Stimulated activated CD4-positive, alpha-beta T cell treated with anti-CD3 and anti-CD28 coated beads, TNF-alpha, amount 100 ng/mL, for 1 hour (primary cell): Measurements from ENCODE around the gene CCDC93.
A peak's percentile ranks its signal among the peaks of the same experiment; 100 is the strongest.

Experiments used
- DNase-seq, 3 donors: peaks; one replicate each; pipeline ENCODE4 v3.0.0-alpha.2; 2020; ENCODE audit warnings: low read depth in 3 of 3, low spot score in 1 of 3

CCDC93 gene, protein sequence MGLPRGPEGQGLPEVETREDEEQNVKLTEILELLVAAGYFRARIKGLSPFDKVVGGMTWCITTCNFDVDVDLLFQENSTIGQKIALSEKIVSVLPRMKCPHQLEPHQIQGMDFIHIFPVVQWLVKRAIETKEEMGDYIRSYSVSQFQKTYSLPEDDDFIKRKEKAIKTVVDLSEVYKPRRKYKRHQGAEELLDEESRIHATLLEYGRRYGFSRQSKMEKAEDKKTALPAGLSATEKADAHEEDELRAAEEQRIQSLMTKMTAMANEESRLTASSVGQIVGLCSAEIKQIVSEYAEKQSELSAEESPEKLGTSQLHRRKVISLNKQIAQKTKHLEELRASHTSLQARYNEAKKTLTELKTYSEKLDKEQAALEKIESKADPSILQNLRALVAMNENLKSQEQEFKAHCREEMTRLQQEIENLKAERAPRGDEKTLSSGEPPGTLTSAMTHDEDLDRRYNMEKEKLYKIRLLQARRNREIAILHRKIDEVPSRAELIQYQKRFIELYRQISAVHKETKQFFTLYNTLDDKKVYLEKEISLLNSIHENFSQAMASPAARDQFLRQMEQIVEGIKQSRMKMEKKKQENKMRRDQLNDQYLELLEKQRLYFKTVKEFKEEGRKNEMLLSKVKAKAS

DNA sequence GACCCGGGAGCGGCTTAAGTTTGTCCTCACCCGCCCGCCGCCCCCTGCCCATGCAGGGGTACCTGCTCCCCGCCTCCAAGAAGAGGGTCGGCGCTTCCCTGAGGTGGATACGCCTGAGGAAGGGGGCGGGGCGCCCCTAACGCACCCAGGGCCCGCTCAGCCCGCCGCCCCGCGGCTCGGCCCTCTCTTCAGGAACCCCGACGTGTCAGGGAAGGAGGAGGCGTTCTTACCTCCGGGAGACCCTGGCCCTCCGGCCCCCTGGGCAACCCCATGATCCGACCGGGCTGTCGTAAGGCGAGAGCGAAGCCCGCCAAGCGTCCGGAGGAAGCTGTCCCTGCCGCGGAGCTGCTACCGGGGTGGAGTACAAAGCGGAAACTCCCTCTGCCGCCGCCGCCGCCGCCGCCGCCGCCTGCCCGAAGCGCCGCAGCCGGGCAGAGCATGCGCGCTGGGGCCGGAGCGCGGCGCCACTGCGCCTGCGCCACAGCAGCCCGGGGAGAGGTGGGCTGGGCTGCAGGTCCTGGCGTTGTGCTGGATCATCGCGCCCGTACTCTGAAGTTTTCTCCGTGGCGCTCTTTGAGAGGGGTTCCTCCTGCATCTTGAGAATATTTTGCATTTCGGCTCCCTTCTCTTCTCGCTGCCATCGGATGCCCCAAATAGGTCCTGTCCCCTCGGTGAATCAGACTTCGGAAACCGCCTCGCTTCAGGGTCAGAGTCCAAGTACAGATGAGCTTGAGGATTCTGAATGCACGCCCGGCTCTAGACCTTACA lies at the start of gene CCDC93:
Gene CCDC93, minus strand, starts transcription at position 347 of the 768 bp plus-strand sequence. Its CDS starts 75 bp downstream, at position 272.
- DNase-seq = peak; percentile 62 to 81 (median 80)

DNA sequence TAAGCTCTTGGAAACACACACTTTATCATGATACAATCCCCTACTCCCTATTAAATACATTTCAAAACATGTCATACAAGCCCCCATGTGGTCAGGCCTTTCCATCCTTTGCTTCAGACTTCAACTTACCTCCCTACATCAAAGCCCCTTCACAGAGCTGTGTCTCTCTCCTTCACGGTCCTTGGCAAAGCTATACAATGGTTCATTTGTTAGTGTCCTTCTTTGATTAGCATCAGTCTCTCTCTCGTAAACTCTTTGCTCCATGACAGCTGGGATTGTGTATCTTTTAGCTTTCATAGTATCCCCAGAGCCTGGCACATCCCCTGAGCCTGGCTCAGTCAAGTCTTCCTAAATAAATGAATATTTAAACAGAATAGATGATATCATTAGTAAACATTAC lies 48.8 kb upstream of the CCDC93 start:
- DNase-seq = no peak

DNA sequence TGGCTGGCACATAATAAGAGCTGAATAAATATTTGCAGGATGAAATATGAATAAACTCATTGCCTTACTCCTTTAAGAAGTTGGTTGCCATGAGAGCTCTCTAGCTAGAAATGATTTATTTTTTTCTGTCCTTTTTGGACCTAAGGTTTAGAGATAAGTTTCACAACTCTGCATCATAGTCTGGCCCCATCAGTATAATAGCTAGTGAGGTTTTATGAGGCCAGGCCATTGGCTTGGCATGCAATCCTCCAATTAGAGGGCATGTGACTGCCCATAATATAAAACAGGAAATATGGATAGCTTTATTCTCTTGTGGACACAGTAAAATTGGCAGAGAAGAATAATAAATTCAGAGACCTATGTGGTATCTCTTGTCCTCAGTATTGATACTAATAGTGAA lies 48.2 kb upstream of the CCDC93 start:
- no peak for DNase-seq

DNA sequence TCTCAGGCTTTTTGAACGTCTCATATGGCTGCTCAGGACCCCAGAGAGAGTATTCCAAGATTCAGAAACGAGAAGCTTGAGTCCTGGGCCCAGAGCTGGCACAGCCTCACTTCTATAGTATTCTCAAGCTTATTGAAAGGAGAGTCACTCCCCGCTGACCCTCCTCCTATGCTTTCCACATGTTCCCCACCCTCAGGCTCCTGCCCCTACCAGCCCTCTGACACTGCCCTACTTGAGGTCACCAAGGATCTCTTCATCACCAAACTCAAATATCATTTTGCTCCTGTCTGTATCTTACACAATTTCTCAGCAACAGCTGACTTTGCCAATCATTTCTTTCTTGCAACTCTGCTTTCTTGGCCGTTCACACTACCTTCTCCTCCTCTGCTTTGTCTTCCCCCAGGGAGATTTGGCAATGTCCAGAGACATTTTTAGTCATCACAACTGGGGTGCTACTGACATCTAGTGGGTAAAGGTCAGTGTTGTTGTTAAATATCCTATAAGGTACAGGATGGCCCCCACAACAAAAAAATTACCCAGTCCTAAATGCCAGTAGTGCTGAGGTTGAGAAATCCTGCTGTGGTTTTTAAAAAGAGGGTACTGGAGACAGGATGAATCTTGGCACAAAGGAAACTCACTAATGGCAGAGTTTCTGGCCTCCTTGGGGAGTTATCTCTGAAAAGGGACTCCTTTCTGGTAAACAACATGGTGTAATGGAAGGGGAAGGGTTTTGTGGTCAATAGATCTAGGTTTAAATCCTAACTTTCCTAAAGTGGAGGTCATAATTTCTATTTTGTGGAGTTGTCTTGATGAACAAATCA lies 47.5 kb upstream of the CCDC93 start:
- DNase-seq = no peak

DNA sequence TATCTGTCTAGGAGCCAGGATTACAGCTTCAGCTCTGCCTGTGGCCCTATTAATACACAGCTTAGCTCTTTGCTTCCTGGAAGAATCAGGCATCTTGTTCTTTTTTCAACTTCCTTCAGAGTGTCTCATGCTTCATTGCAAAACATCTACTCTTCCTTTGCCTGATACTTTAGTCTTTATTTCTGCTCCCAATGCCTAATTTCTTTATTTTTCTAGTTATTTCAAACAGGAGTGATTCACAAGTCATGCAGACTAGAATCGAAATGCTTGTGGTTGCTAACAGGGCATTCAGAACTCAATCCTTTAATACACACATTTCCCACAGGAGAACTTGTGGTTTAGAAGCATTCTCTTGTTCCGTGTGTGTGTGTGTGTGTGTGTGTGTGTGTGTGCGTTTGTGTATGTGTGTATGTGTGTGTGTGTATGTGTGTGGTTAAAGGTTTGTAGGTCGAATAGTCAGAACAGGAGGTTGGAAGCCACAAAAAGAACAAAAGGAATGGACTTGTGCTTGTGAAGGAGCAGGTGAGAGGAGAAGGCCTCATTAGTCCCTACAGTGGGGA lies 46.1 kb upstream of the CCDC93 start:
- no peak for DNase-seq

DNA sequence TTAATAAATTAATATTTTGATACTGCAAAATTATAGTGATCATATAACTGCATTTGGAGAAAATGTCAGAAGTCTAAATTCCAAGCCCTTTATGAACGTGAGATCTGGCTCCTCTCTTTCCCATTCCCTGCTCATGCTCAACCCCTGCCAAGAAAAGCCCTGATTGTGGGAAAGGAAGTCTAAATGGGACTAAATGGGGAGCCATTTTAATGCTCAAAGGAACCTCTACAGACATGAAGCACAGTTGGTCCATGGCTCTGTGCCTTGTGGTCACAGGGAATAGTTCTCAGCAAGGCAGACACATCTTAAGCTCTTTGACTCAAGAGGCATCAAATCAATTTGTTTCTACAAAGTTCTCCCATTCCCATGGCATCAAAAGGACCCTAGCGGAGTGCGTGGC lies 45.1 kb upstream of the CCDC93 start:
- DNase-seq = no peak

DNA sequence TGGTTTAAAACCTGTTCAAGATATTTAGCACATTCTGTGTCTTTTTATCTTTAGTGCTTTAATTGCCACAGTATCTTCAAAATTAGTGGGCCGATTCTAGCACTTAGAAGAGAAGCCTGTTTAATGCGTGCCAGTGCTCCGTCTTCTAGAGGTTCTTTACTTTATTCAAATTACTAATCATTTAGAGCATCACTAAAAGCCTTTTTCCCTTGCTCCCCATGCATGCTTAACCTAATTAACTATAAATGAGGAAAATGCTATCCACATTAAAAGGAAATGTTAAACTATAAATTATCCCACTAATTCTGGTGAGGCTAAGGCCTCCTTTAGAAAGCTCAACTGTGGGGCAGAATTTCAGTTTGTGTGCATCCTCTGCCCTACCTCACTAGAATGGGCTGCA lies 42.9 kb upstream of the CCDC93 start:
- no peak for DNase-seq

DNA sequence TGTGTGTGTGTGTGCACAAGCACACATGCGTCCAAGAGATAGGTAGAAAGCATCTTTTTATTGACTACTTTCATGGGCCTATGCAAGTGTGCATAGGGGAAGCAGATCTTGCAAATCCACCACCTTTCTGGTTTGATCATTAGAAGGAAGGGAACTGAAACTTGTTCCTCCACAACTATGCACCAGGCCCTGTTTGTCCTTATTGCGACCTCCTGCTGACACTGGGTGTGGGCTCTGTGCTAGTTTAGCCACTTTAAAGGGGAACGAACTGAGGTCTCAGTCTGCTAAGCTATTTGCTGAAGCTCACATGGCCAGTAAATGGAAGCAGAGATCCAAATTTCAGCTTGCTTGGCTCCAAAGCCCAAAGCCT lies 42.3 kb upstream of the CCDC93 start:
- no peak for DNase-seq

DNA sequence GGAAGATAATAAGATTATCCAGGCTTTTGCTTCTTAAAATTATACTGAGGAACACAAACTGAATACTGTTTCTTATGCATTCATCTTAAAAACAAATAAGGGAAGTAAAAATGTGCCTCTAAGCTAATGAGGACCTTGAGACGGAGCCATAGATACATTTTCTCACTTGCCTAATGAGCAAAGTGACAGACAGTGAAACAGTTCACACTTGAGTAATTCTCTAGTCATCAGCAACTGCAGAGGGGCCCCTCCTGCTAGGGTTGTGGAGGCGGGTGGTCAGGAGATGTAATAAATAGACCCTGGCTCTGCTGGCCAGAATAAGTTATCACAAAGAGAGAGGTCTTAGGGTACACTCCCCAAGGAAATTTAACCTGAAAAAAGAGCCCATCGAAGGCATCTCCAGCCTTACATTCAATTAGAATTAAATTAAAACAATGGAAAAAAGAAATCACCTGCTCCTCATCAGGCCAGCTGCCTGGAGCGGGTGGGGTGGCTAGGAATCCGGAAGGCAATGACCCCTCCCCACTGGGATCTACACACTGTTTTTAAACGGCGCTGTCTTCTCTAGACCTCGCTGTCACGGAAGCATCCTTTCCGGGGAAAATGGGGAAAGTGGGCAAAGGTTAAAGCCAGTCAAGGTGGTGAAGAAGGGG lies 41.8 kb upstream of the CCDC93 start:
- no peak for DNase-seq

DNA sequence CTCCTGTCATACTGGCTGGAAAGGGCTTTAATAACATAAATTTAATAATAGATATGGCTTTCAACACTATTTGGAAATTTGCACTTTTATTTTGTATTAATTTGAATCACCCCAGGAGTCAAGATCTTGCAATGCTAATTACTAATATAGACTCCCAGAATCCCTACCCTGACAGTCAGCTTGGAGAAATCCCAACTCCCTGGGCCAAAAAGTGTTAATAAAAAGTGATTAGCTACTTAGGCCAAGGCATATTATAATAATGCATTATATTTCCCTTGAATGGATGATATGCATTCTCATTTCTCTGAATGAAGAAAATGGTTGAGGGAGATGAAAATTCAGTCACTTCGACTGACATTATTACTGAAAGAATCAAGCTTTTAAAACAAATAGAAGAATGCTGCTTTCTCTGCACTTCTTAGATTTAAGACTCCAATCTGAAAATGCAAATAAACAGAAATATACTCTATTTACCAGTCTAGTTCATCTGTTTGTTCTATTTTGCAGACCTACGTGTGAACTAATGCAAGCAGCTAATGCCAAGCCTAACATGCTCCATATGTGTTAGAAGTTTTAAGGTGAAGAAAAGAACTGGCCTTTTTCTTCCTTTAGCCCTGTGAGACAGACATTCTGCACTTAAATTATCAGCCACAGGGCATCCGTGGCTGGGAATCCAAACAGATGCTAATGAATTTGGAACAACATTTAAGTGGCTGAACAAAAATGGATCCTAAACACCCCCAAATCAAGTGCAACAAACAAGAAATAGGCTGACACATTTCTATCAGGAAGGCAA lies 40.5 kb upstream of the CCDC93 start:
- DNase-seq = no peak

DNA sequence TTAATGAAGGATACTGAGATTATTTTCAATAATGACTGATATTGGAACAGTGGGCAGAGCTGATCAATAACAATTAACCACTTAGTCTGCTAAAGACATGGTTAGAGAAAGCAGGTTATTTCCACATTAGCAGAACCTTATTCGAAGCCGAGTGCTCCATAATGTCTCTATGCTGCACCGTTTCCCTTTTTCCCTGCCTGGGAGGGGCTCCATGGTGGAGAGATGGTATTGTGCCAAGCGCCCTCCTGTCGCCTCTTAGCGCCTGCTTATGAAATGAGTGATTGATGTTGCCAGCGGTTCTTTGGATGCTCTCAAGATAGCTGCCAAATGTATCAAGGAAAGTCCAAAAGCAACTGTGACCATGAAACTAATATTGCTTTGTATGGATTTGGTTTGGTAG lies 39.8 kb upstream of the CCDC93 start:
- no peak for DNase-seq

DNA sequence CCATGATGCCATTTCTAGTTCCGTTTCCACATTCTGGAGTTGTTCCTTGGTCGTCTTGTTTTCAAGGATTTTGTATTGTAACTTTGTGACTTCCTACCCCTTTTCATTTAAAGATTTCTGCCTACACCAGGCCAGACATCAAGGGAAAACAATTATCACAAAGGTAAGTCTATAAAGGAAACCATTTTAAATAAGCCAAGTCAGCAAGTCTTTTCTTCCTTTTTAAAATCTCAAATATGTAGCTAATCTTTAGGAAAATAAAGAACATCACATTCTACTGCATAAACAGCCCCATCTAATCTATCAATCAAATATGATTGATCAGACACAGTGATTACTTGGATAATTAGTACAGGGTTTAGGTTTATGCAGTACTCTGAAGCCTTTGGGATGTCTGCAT lies 38.6 kb upstream of the CCDC93 start:
- no peak for DNase-seq

DNA sequence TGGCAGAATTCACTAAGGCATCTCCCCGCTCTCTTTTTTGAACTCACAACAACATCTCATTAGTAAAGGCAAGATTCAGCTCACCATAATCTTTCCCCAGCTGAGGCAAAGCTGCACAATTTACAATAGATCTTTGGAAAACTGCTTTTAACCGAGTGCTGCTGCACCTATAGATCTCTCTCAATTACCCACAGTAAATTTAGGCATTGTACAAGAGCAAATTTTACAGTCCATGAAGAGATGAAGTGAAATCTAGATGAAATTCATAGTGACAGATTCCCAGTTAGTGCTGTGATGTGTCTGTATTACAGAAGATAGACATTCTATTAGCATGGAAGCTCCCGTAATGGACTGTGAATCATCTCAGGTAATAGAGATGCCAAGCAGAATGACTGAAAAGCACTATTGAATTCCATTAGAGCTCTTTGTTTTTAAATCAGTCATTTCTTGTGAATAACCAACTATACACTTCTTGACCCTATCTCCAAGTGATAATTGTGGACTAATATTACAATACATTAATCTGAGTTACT lies 38.0 kb upstream of the CCDC93 start:
- no peak for DNase-seq

DNA sequence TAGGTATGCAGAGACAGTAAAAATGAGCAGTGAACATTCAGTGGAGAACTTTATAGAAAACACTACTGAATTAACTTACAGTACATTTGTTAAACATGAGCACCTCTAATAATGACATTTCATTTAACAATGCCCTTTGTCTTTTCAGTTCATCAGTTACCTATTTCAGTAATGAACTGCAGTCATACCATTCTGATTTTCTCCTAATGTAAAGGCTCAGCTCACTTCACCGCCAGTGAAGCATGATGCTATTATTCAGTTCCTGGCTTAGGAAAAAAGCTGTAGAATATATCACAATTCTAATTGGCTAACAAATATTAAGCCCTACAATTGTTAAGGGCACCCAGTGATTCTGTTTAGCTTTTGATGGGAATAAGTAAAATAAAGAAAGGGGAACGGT lies 37.1 kb upstream of the CCDC93 start:
- no peak for DNase-seq

DNA sequence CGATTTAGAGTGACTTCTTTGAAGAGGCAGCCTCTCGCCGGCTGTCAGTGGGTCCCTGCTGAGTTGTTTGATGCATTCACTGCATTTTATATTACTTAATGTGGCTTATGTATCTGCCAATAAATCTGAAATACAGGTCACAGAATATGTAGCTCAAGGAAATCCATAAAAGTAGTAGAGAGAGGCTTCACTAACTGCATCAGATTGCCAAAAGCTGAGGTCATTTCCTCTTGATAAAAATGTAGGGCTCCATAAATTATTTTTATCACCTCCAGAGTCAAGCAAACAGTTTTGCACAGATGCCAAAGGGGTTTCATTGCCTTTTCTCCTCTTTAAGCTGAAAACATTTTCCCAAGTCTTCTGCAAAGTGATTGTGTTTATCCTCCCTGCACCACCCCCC lies 36.5 kb upstream of the CCDC93 start:
- DNase-seq = no peak

DNA sequence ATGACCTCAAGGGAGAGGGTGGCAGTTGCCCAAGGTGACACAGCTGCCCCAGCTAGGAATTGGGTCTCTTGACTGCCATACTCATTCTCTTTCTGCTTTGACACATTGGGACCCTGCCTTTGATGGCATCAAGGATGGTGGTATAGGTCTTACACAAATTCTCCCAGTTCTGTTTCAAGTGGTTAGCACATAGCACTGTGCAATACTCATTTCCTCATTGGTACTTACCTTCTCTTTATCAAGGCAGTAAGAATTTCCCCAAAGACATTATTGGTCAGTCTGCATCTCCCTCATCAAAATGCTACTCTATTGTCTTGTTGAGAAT lies 35.9 kb upstream of the CCDC93 start:
- no peak for DNase-seq

DNA sequence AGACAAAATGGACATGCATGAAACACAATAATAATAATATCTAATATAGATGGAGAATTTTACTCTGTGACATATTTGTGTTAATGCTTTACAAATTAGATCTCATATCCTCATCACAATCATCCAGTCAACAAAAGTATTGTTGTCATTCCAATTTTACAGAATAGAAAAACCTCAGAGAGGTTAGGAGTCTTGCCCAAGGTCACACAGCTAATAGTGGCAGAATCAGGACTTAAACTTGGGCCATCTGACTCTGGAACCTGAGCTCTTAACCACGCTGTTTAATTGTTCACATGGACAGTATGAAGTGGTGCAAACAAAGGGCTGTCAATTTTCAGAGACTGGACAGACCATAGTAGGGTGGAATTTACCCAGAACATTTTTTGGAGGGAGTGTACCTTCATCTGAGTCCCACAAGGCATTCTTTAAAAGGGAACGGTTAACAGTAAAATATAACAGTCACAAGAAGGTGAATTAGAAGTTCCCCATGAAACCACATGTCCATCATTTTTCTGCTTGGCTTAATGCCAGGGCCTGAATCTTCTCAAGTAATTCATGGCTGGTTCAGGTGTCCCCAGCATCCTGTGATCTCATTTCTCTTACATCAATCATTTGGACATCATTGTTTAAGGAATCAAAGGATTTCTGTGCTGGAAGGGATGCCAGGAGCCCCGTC lies 35.4 kb upstream of the CCDC93 start:
- no peak for DNase-seq

DNA sequence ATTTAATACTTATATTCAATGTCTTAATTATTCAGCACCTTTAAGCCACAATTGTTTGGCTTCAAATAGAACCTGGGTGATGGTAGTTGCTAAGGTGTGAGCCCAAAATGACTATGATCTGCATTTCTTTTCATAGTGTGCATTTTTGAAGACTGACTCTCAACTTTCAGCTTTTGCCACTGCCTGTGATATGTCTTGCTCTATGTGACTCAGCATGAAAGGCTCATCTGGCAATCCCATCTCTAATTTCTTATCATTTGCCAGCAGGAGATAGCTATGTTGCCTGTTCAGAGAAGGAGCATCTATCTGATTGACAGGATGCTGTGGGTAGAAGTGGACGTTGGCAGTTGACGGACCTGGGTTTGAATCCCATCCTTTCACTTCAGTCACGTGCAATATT lies 34.5 kb upstream of the CCDC93 start:
- no peak for DNase-seq

DNA sequence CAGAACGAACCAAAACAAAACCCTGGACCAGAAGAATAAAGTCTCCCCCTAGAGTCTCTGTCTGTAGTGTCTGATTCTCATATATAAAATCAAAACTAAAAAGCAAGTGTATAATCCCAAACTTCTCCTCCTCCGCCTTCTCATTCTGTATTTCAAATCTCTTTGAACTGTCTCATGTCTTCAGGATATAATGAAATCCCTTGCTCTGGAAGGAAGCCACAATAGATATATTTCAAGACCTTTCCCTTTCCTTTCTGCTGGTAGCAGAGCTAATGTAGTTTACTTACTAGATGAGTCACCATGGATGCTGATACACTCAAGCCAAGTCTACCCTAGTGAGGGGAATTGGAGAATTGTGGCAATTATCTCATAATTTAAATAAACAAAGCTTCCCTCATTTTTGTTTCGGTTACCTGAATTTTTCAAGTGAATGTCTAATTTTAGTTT lies 33.5 kb upstream of the CCDC93 start:
- DNase-seq = no peak
